ENCODE data around the gene NLGN1. TPM values are rescaled to one million over a fixed set of nuclear protein-coding genes. Genes with fewer than 3 reads are reported as not detected.

The NLGN1 gene
- total RNA-seq, 4 donors from 2014 or later: 2.2 to 5.8 (median 3.0) TPM

- Histone ChIP-seq H3K9me3 (no peaks in the 10 kb centered on the region), H3K27ac (no peak overlapping the region), H3K27me3 (no peaks in the 10 kb centered on the region), H3K4me1 (no peaks in the 10 kb centered on the region), H3K36me3 (no peaks in the 10 kb centered on the region), H3K4me3 (no peak overlapping the region)
- TF ChIP-seq POLR2AphosphoS5 (IDR thresholded peaks at IDR 0.05) (no peak), CTCF (IDR thresholded peaks at IDR 0.05) (no peak), POLR2A (IDR thresholded peaks at IDR 0.05) (no peak), EP300 (IDR thresholded peaks at IDR 0.05) (no peak)
- WGBS: over 99% methylated on average over 4 of the region's 4 CpGs
- no peak for DNase-seq (ENCODE audit: low spot score in 2 of 2)
Observed at GRCh38 chr3:173618148-173618547, 220.6 kb downstream of the NLGN1 start.

- no peaks in the 10 kb centered on the region for H3K4me1 ChIP-seq
- no peak for TF ChIP-seq POLR2A (IDR thresholded peaks at IDR 0.05)
- TF ChIP-seq CTCF (IDR thresholded peaks at IDR 0.05): no peak
- TF ChIP-seq EP300 (IDR thresholded peaks at IDR 0.05): no peak
- no peak for TF ChIP-seq POLR2AphosphoS5 (IDR thresholded peaks at IDR 0.05)
- H3K27me3 ChIP-seq: no peaks in the 10 kb centered on the region
- H3K36me3 ChIP-seq: no peaks in the 10 kb centered on the region
- 38% methylated on average over 4 of the region's 4 CpGs for WGBS
- no peak overlapping the region for H3K4me3 ChIP-seq
- DNase-seq (ENCODE audit: low spot score in 2 of 2): no peak
- no peaks in the 10 kb centered on the region for H3K9me3 ChIP-seq
- no peak overlapping the region for H3K27ac ChIP-seq
Observed at GRCh38 chr3:173618703-173619102, 221.2 kb downstream of the NLGN1 start.

GRCh38 chr3:173622166-173622565, 224.6 kb downstream of the NLGN1 start:
- no peak for DNase-seq (ENCODE audit: low spot score in 2 of 2)
- H3K4me3 ChIP-seq: no peak overlapping the region
- H3K4me1 ChIP-seq: no peaks in the 10 kb centered on the region
- no peaks in the 10 kb centered on the region for H3K9me3 ChIP-seq
- H3K27ac ChIP-seq: no peak overlapping the region
- H3K36me3 ChIP-seq: no peaks in the 10 kb centered on the region
- TF ChIP-seq CTCF (IDR thresholded peaks at IDR 0.05) (no peak), EP300 (IDR thresholded peaks at IDR 0.05) (no peak), POLR2AphosphoS5 (IDR thresholded peaks at IDR 0.05) (no peak), POLR2A (IDR thresholded peaks at IDR 0.05) (no peak)
- WGBS: 80% methylated on average over 1 of the region's 1 CpG
- H3K27me3 ChIP-seq: no peaks in the 10 kb centered on the region

GRCh38 chr3:173624086-173624485, 226.5 kb downstream of the NLGN1 start:
- Histone ChIP-seq H3K4me3 (no peak overlapping the region), H3K9me3 (no peaks in the 10 kb centered on the region), H3K27ac (no peak overlapping the region), H3K36me3 (no peaks in the 10 kb centered on the region), H3K27me3 (no peaks in the 10 kb centered on the region), H3K4me1 (no peaks in the 10 kb centered on the region)
- TF ChIP-seq CTCF (IDR thresholded peaks at IDR 0.05) (no peak), POLR2AphosphoS5 (IDR thresholded peaks at IDR 0.05) (no peak), POLR2A (IDR thresholded peaks at IDR 0.05) (no peak), EP300 (IDR thresholded peaks at IDR 0.05) (no peak)
- DNase-seq (ENCODE audit: low spot score in 2 of 2): no peak
- WGBS: 87% methylated on average over 3 of the region's 3 CpGs

GRCh38 chr3:173630849-173631248, 233.3 kb downstream of the NLGN1 start:
- Histone ChIP-seq H3K27ac (no peak overlapping the region), H3K9me3 (no peaks in the 10 kb centered on the region), H3K4me1 (no peaks in the 10 kb centered on the region), H3K27me3 (no peaks in the 10 kb centered on the region), H3K4me3 (no peak overlapping the region), H3K36me3 (no peaks in the 10 kb centered on the region)
- no peak for DNase-seq (ENCODE audit: low spot score in 2 of 2)
- TF ChIP-seq POLR2A (IDR thresholded peaks at IDR 0.05) (no peak), EP300 (IDR thresholded peaks at IDR 0.05) (no peak), CTCF (IDR thresholded peaks at IDR 0.05) (no peak), POLR2AphosphoS5 (IDR thresholded peaks at IDR 0.05) (no peak)
- WGBS: 89% methylated on average over 2 of the region's 2 CpGs

All from suprapubic skin (tissue), 4 donors.